ENCODE results near the gene ACBD3.

Gene ACBD3

GRCh38 chr1:226135059-226135651 lies 51.4 kb downstream of the ACBD3 start:
- in situ Hi-C loops (cut with MboI; ENCODE audit: low sequenced_read_pairs) = no loop called here

- in situ Hi-C loops (cut with MboI; ENCODE audit: low sequenced_read_pairs) = no loop called here
These were observed 52.1 kb downstream of the ACBD3 start for GRCh38 chr1:226134170-226135058.

- in situ Hi-C loops (cut with MboI; ENCODE audit: low sequenced_read_pairs) = no loop called here
These were observed 52.9 kb downstream of the ACBD3 start for GRCh38 chr1:226133504-226134123.

- in situ Hi-C loops (cut with MboI; ENCODE audit: low sequenced_read_pairs) = no loop called here
These were observed 53.6 kb downstream of the ACBD3 start for GRCh38 chr1:226132728-226133503.

- in situ Hi-C loops (cut with MboI; ENCODE audit: low sequenced_read_pairs) = no loop called here
These were observed 54.9 kb downstream of the ACBD3 start for GRCh38 chr1:226131639-226132038.

- in situ Hi-C loops (cut with MboI; ENCODE audit: low sequenced_read_pairs) = no loop called here
These were observed 57.3 kb downstream of the ACBD3 start for GRCh38 chr1:226129230-226129629.

GRCh38 chr1:226128487-226129075 lies 58.0 kb downstream of the ACBD3 start:
- in situ Hi-C loops (cut with MboI; ENCODE audit: low sequenced_read_pairs) = no loop called here

- in situ Hi-C loops (cut with MboI; ENCODE audit: low sequenced_read_pairs) = no loop called here
These were observed 59.5 kb downstream of the ACBD3 start for GRCh38 chr1:226126824-226127569.

- in situ Hi-C loops (cut with MboI; ENCODE audit: low sequenced_read_pairs) = no loop called here
These were observed 60.7 kb downstream of the ACBD3 start for GRCh38 chr1:226125831-226126230.

- in situ Hi-C loops (cut with MboI; ENCODE audit: low sequenced_read_pairs) = no loop called here
These were observed 61.4 kb downstream of the ACBD3 start for GRCh38 chr1:226125097-226125630.

- in situ Hi-C loops (cut with MboI; ENCODE audit: low sequenced_read_pairs) = no loop called here
These were observed 62.7 kb downstream of the ACBD3 start for GRCh38 chr1:226123591-226124471.

GRCh38 chr1:226123212-226123560 lies 63.4 kb downstream of the ACBD3 start:
- in situ Hi-C loops (cut with MboI; ENCODE audit: low sequenced_read_pairs) = no loop called here

GRCh38 chr1:226121587-226122400 lies 64.7 kb downstream of the ACBD3 start:
- in situ Hi-C loops (cut with MboI; ENCODE audit: low sequenced_read_pairs) = no loop called here

- in situ Hi-C loops (cut with MboI; ENCODE audit: low sequenced_read_pairs) = no loop called here
These were observed 65.4 kb downstream of the ACBD3 start for GRCh38 chr1:226121049-226121586.

GRCh38 chr1:226120398-226120797 lies 66.1 kb downstream of the ACBD3 start:
- in situ Hi-C loops (cut with MboI; ENCODE audit: low sequenced_read_pairs) = no loop called here

GRCh38 chr1:226119169-226119568 lies 67.4 kb downstream of the ACBD3 start:
- in situ Hi-C loops (cut with MboI; ENCODE audit: low sequenced_read_pairs) = no loop called here

- in situ Hi-C loops (cut with MboI; ENCODE audit: low sequenced_read_pairs) = no loop called here
These were observed 68.2 kb downstream of the ACBD3 start for GRCh38 chr1:226118357-226118756.

GRCh38 chr1:226117330-226117729 lies 69.2 kb downstream of the ACBD3 start:
- in situ Hi-C loops (cut with MboI; ENCODE audit: low sequenced_read_pairs) = no loop called here
